Activated CD8-positive, alpha-beta memory T cell treated with anti-CD3 and anti-CD28 coated beads for 48 hours (primary cell): ENCODE measurements around the gene RCSD1.
A peak's percentile ranks its signal among the peaks of the same experiment; 100 is the strongest.

Source experiments
- DNase-seq, 3 experiments: peaks; one replicate each; pipeline ENCODE4 v3.0.0-alpha.2; 2020; ENCODE audit warnings: low read depth in 2 of 3, low spot score in 2 of 3

RCSD1 gene

DNA sequence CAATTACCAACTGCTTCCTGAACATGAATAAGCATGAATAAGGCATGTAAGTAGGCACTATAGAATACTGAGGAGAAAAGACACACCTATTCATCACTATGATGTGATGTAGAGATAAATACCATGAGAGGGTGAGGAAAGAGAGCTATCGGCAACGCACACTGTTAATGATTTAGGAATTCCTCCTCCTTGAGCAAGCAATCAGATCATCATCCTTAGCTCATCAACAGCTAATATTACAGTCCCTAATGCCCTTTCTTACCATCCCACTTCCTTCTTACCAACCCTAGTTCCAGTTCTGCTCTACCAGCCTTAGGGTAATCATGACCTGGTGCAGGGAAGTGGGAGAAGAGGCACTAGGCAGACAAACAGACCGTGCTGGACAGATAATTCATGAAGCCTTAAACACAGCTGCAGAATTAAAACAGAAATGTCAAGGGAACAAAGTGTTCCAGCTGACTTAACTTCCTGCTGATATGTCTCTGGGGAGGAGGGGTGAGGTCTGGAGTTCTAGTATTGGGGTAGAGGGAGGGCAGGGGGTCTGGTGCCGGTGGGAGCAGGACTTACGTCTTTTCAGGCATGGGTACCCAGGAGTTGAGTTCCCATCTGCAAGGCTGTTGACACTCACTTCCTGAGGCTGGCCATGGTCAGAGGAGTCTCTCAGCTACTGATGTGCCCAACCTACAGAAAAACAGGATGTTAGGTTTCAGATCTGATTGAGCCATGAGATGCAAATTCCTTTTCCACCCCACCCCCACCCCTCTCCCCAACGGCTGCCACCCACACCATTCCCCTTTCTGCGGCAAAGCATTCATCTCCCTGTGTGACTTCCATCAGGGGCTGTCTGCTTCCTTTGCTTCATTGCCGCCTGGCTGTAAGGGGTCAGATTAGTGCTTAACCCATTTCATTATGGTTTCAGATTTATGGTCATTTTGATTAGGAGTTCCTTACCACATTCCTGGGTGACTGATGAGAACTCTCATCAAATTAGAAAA is 12.6 kb upstream of the RCSD1 start:
- DNase-seq = no peak

DNA sequence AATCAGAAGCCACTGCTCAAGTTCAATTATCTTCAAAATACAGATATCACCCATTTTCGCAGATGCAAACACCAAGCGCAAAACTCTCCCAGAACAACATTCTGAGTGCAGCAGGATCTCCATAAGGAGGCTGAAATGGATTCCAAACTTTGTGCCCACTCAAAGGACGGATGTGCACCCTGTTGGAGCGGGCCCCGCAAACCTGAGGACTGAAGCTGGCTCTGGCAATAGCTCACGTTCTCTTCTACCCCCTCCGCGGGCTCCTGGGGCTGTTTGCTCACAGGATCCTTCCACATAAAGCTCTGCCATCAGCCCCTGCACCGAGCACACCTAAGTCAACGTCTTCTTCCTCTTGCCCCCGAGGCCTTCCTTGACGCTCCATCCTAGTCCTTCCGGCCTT is 11.7 kb upstream of the RCSD1 start:
- DNase-seq = no peak

- DNase-seq = no peak
Observed at GRCh38 chr1:167618789-167619188, 11.2 kb upstream of the RCSD1 start.

DNA sequence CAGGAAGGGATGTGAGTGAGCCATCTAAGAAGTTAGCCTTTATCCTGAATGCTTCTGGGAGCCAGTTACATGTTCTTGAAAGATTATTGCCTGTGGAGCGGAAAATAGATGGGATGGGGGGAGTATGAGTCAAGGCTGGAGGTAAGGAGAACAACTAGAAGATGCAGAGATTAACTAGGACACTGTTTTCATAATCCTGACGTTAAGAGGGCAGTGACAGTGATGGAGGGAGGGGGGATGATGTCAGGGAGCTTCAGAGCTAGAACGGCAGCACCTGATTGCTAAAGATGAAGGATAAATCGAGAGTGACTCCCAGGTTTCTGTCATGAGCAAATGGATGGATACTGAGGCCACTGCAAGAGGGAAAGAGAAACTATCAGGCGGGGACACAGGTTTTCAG is 10.0 kb upstream of the RCSD1 start:
- no peak for DNase-seq

DNA sequence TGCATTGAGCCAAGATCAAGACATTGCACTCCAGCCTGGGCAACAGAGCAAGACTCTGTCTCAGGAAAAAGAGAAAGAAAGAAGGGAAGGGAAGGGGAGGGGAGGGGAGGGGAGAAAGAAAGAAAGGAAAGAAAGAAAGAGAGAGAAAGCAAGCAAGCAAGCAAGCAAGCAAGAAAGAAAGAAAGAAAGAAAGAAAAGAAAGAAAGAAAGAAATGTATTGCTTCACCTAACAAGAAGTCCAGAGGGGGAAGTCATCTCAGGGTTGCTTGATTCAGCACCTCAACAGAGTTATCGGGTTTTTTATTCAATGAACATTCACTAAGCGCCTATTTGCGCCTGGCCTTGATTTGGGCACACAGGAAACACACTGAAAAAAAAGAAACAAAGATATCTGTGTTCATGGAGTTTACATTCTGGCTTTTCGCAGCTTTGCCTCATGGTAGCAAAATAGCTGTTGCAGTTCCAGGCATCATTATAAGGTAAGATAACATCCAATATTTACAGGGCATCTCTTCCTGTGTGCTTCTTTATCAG is 8.2 kb upstream of the RCSD1 start:
- no peak for DNase-seq

DNA sequence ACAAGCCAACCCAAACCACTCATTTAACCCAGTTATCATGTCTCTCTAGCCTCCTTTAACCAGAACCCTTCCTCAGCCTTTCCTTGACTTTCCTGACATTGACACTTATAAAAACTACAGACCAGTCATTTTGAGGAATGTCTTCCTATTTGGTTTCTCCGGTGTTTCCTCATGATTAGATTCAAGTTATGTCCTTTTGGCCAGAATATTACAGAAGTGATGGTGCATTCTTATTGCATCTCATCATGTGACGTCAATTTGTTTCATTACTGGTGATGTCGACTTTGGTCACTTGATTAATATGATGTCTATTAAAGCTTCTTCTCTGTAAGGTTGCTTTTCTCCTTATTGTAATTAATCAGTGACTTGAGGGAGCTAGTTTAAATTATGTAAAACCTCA is 6.1 kb upstream of the RCSD1 start:
- DNase-seq = no peak

GRCh38 chr1:167625040-167625823 is 4.8 kb upstream of the RCSD1 start:
- no peak for DNase-seq

DNA sequence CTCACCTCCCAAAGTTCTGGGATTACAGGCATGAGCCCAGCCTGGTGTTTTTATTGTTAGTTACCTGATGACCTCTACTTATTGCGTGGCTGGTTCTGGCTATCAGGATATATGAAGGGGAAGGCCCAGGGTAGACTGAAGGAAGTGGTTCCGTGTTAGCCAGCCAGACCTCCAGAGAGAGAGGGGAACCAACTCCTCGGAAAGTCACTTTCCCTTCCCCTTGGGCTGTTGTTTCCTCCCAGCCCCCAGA is 2.5 kb upstream of the RCSD1 start:
- DNase-seq = no peak

DNA sequence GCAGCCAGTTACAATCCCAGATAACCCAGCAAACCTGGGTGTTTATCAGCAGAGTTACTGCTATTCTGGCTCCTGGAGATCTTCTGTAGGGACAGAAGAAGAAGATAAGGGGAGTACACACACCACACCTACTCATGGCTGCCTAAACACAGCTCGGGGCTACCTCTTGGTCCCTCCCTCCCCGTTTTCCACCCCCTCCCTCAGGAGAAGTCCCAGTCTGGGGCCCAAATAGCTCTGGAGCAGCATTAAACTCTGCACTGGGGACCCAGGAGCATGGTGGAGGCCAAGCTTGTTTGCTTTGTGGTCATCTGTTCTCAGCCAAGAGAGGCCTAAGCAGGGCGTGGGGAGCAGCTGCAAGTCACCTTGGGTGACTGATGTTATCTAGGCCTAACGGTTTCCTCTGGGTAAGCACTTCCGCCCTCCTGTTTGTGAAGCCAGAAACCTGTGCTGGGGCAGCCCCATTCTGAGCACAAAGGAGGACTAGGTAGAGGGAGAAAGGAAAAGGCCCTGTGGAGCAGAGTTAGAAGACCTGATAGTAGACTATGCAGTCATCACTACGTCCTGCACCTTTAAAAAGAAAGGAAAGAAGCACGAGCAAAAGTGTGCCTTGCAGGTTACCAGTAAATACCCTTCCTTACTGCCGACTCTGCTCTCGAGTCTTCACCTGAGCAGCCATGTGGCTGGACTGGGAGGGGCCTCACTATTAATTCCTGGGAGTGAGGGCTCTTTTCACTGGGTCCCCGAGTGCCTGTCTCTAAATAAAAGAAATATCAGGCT is 2.0 kb upstream of the RCSD1 start:
- DNase-seq = peak; percentile 44 to 60 (median 55)

DNA sequence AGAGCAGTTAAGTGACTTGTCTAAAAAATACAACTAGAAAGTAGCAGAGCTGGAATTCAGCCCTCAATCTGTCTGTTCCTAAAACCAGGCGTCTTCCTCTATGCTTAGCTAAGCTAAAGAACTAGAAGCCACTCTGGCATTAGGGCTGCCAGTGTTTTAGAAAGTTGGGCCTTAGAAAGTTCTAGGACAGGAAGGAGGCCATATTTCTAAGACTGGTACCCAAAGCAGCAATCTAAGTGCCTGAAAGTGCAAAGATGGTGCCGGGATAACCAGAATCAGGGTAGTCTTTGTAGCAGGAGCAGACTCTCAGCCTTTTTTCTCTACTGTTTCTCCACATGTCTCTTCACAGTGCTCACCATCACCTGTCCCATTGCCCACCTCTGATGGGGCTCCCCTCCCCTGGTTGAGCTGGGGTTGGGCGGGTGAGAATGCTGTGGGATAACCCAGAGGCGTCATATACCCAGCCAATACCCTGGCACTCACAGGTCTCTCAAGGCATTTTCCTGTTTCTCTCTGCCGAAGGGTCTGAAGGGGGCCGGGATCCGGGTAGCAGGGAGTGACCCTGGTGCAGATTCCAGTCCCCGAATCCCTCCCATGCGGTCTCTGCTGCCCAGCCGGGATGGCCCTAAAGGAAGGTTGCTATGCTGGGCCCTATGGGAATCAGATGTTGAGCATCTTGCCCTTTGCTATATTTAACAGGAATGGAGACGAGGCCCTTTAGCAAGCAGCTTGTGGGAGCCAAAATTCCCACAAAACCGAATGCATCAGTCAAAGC is 1.1 kb upstream of the RCSD1 start:
- DNase-seq = no peak

GRCh38 chr1:167630568-167631385 is 745 bp downstream of the RCSD1 start:
- DNase-seq = no peak

DNA sequence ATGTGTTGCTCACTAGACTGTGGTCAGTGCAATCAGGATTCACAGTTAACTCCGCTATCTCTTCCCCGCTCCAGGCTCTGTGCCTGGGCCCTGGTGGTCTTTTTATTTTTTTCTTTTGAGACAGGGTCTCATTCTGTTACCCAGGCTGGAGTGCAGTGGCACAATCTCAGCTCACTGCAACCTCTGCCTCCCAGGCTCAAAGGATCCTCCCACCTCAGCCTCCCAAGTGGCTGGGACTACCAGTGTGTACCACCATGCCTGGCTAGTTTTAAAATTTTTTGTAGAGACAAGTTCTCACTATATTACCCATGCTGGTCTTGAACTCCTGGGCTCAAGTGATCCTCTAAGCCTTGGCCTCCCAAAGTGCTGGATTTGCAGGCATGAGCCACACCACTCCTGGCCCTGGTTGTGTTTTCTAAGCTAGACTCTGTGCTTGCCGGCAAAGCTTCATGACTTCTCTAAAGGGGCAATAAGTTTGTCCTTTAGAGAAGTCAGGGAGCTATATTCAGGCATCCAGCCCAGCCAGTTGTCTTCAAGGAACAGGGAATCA is 1.4 kb downstream of the RCSD1 start:
- no peak for DNase-seq

DNA sequence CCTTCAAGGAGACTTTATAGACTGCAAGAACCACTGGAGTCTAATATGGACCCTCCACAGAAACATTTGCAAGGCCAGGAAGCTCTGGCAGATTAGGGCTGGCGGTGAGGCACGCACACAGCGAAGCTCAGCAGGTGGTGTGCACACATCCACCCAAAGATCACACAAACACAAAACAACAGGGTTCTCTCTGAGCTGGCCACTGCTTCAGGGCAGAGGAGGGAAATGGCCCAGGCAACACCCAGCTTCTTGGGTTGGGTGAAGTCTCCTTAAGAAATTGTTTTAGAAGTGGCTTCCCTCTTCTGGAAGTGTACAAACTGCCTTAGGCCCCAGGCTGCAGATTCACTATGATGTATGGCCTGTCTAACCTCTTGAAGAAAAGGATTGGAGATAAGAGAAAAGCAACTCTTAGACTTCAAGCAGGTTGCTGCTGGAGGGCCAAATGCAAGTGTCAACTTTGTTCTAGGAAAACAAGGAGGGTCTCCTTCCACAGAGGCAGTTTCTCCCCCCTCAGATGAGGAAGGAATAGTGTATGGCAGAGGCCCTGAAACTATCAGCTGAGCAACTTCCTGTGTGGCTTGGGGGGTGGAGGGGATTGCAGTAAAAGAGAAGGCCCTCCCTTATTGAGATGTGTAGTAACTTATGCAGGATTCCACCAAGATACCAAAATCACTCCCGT is 2.0 kb downstream of the RCSD1 start:
- DNase-seq = no peak

DNA sequence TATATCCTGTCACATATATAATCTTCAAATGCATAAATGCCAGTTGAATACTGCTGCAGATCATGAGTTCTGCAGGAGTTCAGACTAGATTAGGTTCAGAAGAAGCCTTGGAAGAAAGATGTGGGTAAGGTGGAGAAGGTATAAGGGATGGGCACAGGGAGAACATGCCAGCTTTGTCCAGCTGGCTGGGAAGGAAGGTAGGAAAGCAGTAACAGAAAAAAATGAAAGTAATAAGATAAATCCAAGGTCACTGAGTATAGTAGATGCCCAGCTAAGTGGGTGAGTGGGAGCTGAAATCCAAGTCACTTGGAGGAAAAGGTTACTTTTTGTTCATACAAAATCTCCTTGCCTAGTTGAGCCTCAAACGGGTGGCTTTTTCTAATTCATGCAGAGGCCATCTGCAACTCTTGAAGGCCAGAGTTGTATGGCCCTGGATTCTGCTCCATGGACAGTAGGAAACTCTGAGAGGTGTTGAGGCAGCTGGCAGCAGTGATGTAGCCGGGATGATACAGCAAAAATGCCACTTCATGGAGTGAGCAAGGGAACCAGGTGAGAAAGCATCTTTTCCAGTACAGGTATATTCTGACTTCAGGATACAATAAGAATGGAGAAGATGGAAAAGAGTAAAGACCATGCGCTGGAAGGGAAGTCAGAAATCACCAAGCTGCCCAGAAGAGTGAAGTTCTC is 3.4 kb downstream of the RCSD1 start:
- DNase-seq = no peak

- no peak for DNase-seq
Observed at GRCh38 chr1:167634435-167634834, 4.4 kb downstream of the RCSD1 start.

DNA sequence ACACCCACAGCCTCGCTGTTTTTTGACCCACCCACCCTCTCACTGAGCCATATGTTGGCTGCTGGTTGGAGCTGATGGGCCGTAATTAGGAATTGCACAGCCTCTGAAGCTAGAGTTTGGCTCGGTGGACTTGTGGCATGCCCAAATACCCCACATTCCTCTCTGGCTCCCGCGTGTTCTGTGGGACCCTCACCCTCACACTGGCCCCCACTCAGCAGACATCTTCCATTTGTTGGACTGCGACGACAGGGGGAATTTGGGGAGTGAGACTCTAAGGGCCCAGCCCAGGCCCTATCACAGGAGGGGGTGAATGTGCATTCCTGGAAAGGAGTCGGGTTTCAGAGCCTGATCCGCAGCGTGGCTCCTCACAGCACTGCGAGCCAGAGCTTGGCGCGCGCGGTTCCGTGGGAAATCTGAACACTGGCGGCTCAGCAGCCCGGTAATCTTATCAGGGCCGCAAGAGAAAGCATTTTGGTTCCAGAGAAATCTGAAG is 5.2 kb downstream of the RCSD1 start:
- no peak for DNase-seq

GRCh38 chr1:167635941-167636340 is 5.9 kb downstream of the RCSD1 start:
- no peak for DNase-seq

DNA sequence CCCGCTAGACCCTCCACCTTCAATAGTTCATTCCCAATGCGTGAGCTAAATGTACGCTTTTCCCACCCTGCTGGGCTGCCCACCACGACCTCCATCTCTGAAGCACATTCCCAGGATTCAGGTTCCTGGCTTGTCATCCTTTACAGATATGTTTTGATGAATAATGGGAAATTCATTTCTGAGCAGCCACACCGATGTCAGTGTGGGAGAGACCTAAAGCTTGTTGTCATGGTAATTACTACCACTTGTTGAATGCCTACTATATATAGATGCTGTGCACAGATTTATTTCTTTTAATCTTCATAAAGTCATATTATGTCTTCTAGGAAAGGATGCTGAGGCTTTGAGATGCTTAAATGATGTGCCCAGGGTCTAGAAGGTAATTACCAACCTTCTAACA is 8.0 kb downstream of the RCSD1 start:
- no peak for DNase-seq
